Suprapubic skin (tissue), 4 donors: ENCODE data around the gene MBP. TPM values are rescaled to one million over a fixed set of nuclear protein-coding genes. Genes with fewer than 3 reads are reported as not detected.
A peak's percentile ranks its signal among the peaks of the same experiment; 100 is the strongest.

Experiments used
- DNase-seq, 2 donors: peaks; one replicate each; pipeline ENCODE4 v3.0.0-alpha.2; 2019; ENCODE audit warnings: low spot score in 2 of 2
- H3K27ac ChIP-seq: fragments of 200-600 bp; sonication (generic); one replicate; pipeline ENCODE4 v1.5.1; 2019
- H3K27me3 ChIP-seq: fragments of 200-600 bp; sonication (generic); one replicate; pipeline ENCODE4 v1.5.1; 2019
- H3K36me3 ChIP-seq: fragments of 200-600 bp; sonication (generic); one replicate; pipeline ENCODE4 v1.5.1; 2019
- H3K4me1 ChIP-seq: fragments of 200-600 bp; sonication (generic); one replicate; pipeline ENCODE4 v1.5.1; 2019
- H3K4me3 ChIP-seq: fragments of 200-600 bp; sonication (generic); one replicate; pipeline ENCODE4 v1.5.1; 2019; ENCODE audit warnings: mild to moderate bottlenecking
- H3K9me3 ChIP-seq: fragments of 200-600 bp; sonication (generic); one replicate; pipeline ENCODE4 v1.5.1; 2019
- CTCF ChIP-seq, 2 donors: fragments of 200-600 bp in 1 of 2; fragments of 450-650 bp in 1 of 2; sonication (generic) in 1 of 2; IDR thresholded peaks; one replicate each; pipeline ENCODE4 v1.5.1; 2016 to 2019; ENCODE audit warnings: antibody characterized with exemption in 2 of 2, mild to moderate bottlenecking in 1 of 2, moderate library complexity in 1 of 2
- EP300 ChIP-seq: sonication (generic); formaldehyde crosslinking; IDR thresholded peaks from one replicate; pipeline ENCODE4 v1.6.1; 2017; ENCODE audit warnings: antibody characterized with exemption
- POLR2A ChIP-seq, 2 donors: fragments of 450-650 bp; IDR thresholded peaks; one replicate each; pipeline ENCODE4 v1.6.1; 2017; ENCODE audit warnings: antibody characterized with exemption in 2 of 2, mild to moderate bottlenecking in 2 of 2, moderate library complexity in 2 of 2
- POLR2AphosphoS5 ChIP-seq, 3 donors: sonication (generic); formaldehyde crosslinking; IDR thresholded peaks; one replicate each; pipeline ENCODE4 v1.6.1; 2017; ENCODE audit warnings: antibody characterized with exemption in 3 of 3
- WGBS: methylation state at CpG from one replicate; pipeline ENCODE4 v1.1.5; 2018; 5-methylcytosine and 5-hydroxymethylcytosine counted together
- total RNA-seq, 4 donors: library from RNA; depleted of rRNA; stranded (reverse); fragments of >200 nt; gene quantifications; one replicate each; pipeline ENCODE4 v1.1.0, GENCODE V29; 2016

MBP gene
- total RNA-seq, 4 donors from 2014 or later = 37.0 to 100 (median 69.3) TPM

GRCh38 chr18:77004555-77005380, 127.8 kb downstream of the MBP start:
- WGBS = 88% methylated on average over 25 of the region's 26 CpGs
- H3K4me3 ChIP-seq = peak overlapping the region; percentile 2
- TF ChIP-seq EP300 = no peak
- no peak for TF ChIP-seq CTCF (IDR thresholded peaks at IDR 0.05)
- no peak for TF ChIP-seq POLR2AphosphoS5 (IDR thresholded peaks at IDR 0.05)
- TF ChIP-seq POLR2A (IDR thresholded peaks at IDR 0.05) = no peak
- H3K9me3 ChIP-seq = no peaks in the 10 kb centered on the region
- H3K27me3 ChIP-seq = no peaks in the 10 kb centered on the region
- H3K4me1 ChIP-seq = peaks cover 12% of the 10 kb centered on the region
- peak in 1 of 2 donors; percentile 72 for DNase-seq
- H3K27ac ChIP-seq = peak overlapping the region; percentile 48
- peaks cover 10% of the 10 kb centered on the region for H3K36me3 ChIP-seq

GRCh38 chr18:77003316-77003715, 129.3 kb downstream of the MBP start:
- H3K27me3 ChIP-seq = no peaks in the 10 kb centered on the region
- H3K9me3 ChIP-seq = no peaks in the 10 kb centered on the region
- H3K36me3 ChIP-seq = peaks cover 3% of the 10 kb centered on the region
- H3K4me3 ChIP-seq = no peak overlapping the region
- peaks cover 12% of the 10 kb centered on the region for H3K4me1 ChIP-seq
- no peak overlapping the region for H3K27ac ChIP-seq
- no peak for TF ChIP-seq POLR2AphosphoS5 (IDR thresholded peaks at IDR 0.05)
- TF ChIP-seq EP300 = no peak
- TF ChIP-seq CTCF (IDR thresholded peaks at IDR 0.05) = no peak
- TF ChIP-seq POLR2A (IDR thresholded peaks at IDR 0.05) = no peak
- DNase-seq = peak in 1 of 2 donors; percentile 18
- 97% methylated on average over 7 of the region's 7 CpGs for WGBS

- Histone ChIP-seq H3K27me3 (no peaks in the 10 kb centered on the region), H3K36me3 (peaks cover 3% of the 10 kb centered on the region), H3K27ac (no peak overlapping the region), H3K4me3 (no peak overlapping the region), H3K4me1 (peaks cover 12% of the 10 kb centered on the region), H3K9me3 (no peaks in the 10 kb centered on the region)
- peak in 1 of 2 donors; percentile 24 for DNase-seq
- 87% methylated on average over 10 of the region's 10 CpGs for WGBS
- TF ChIP-seq POLR2AphosphoS5 (IDR thresholded peaks at IDR 0.05) (no peak), POLR2A (IDR thresholded peaks at IDR 0.05) (no peak), CTCF (IDR thresholded peaks at IDR 0.05) (no peak), EP300 (no peak)
Observed at GRCh38 chr18:77002496-77002895, 130.1 kb downstream of the MBP start.

- Histone ChIP-seq H3K27me3 (no peaks in the 10 kb centered on the region), H3K4me1 (peaks cover 10% of the 10 kb centered on the region), H3K4me3 (no peak overlapping the region), H3K36me3 (peaks cover 3% of the 10 kb centered on the region), H3K27ac (no peak overlapping the region), H3K9me3 (no peaks in the 10 kb centered on the region)
- TF ChIP-seq POLR2A (IDR thresholded peaks at IDR 0.05) (no peak), CTCF (IDR thresholded peaks at IDR 0.05) (no peak), EP300 (no peak), POLR2AphosphoS5 (IDR thresholded peaks at IDR 0.05) (no peak)
- peak in 1 of 2 donors; percentile 68 for DNase-seq
- 92% methylated on average over 7 of the region's 7 CpGs for WGBS
Observed at GRCh38 chr18:77001979-77002378, 130.6 kb downstream of the MBP start.

GRCh38 chr18:77001041-77001440, 131.5 kb downstream of the MBP start:
- peak in 1 of 2 donors; percentile 79 for DNase-seq
- H3K27ac ChIP-seq = no peak overlapping the region
- 87% methylated on average over 19 of the region's 19 CpGs for WGBS
- peak overlapping the region; percentile 20 for H3K4me3 ChIP-seq
- H3K9me3 ChIP-seq = no peaks in the 10 kb centered on the region
- H3K27me3 ChIP-seq = no peaks in the 10 kb centered on the region
- TF ChIP-seq POLR2A (IDR thresholded peaks at IDR 0.05) (no peak), EP300 (no peak), POLR2AphosphoS5 (IDR thresholded peaks at IDR 0.05) (no peak), CTCF (IDR thresholded peaks at IDR 0.05) (no peak)
- peaks cover 3% of the 10 kb centered on the region for H3K36me3 ChIP-seq
- H3K4me1 ChIP-seq = peaks cover 10% of the 10 kb centered on the region
